ENCODE data around the gene GPX4.

GPX4 gene

GRCh38 chr19:1140272-1141027 lies 36.7 kb downstream of the GPX4 start:
- Histone ChIP-seq H3K79me2 (ENCODE audit: low read length) (no peaks in the 10 kb centered on the region), H3K9me3 (ENCODE audit: insufficient read depth, low read length) (no peaks in the 10 kb centered on the region), H2AFZ (ENCODE audit: low read depth, low read length) (no peak overlapping the region)

DNA sequence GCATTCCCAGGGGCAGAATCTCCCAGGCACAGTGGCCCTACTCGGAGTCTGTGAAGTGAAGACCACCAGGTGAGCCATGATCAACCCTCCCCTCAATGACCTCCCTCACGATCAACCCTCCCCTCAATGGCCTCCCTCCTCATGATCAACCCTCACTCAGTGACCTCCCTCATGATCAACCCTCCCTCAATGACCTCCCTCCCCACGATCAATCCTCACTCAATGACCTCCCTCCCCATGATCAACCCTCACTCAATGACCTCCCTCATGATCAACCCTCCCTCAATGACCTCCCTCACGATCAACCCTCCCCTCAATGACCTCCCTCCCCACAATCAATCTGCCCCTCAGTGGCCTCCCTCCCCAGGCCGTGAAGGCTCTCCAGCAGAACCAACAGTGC lies 38.1 kb downstream of the GPX4 start:
- H2AFZ ChIP-seq (ENCODE audit: low read depth, low read length): no peak overlapping the region
- H3K27ac ChIP-seq (ENCODE audit: low read length): no peak overlapping the region
- no peaks in the 10 kb centered on the region for H3K27me3 ChIP-seq (ENCODE audit: low read depth, low read length)
- peaks cover 4% of the 10 kb centered on the region; the same call in 1 of the 2 replicates for H4K20me1 ChIP-seq (ENCODE audit: insufficient read depth, low read length)
- peaks cover 37% of the 10 kb centered on the region for H3K36me3 ChIP-seq (replicated peaks; ENCODE audit: low read depth, low read length)
- H3K4me1 ChIP-seq (ENCODE audit: low read length): no peaks in the 10 kb centered on the region
- no peak overlapping the region for H3K4me3 ChIP-seq (ENCODE audit: low read length)
- no peaks in the 10 kb centered on the region for H3K9me3 ChIP-seq (ENCODE audit: insufficient read depth, low read length)
- no peak overlapping the region for H3K9ac ChIP-seq (ENCODE audit: low read length)
- no peaks in the 10 kb centered on the region for H3K79me2 ChIP-seq (ENCODE audit: low read length)
- H3K4me2 ChIP-seq (ENCODE audit: low read length): no peak overlapping the region
- TF ChIP-seq, protein P1, sequence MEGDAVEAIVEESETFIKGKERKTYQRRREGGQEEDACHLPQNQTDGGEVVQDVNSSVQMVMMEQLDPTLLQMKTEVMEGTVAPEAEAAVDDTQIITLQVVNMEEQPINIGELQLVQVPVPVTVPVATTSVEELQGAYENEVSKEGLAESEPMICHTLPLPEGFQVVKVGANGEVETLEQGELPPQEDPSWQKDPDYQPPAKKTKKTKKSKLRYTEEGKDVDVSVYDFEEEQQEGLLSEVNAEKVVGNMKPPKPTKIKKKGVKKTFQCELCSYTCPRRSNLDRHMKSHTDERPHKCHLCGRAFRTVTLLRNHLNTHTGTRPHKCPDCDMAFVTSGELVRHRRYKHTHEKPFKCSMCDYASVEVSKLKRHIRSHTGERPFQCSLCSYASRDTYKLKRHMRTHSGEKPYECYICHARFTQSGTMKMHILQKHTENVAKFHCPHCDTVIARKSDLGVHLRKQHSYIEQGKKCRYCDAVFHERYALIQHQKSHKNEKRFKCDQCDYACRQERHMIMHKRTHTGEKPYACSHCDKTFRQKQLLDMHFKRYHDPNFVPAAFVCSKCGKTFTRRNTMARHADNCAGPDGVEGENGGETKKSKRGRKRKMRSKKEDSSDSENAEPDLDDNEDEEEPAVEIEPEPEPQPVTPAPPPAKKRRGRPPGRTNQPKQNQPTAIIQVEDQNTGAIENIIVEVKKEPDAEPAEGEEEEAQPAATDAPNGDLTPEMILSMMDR (IDR thresholded peaks at IDR 0.05; ENCODE audit: low read depth, low read length): no peak
- TF ChIP-seq EZH2phosphoT487 (IDR thresholded peaks at IDR 0.05; ENCODE audit: low read depth): no peak

More at GRCh38 chr19:1140272-1141027, 36.7 kb downstream of the GPX4 start:
- H3K4me1 ChIP-seq (ENCODE audit: low read length): no peaks in the 10 kb centered on the region
- TF ChIP-seq, protein P1 (IDR thresholded peaks at IDR 0.05; ENCODE audit: low read depth, low read length): no peak
- no peak for TF ChIP-seq EZH2phosphoT487 (IDR thresholded peaks at IDR 0.05; ENCODE audit: low read depth)
- no peak overlapping the region for H3K4me3 ChIP-seq (ENCODE audit: low read length)
- no peaks in the 10 kb centered on the region for H3K27me3 ChIP-seq (ENCODE audit: low read depth, low read length)
- no peak overlapping the region for H3K27ac ChIP-seq (ENCODE audit: low read length)
- H3K9ac ChIP-seq (ENCODE audit: low read length): no peak overlapping the region
- H3K36me3 ChIP-seq (replicated peaks; ENCODE audit: low read depth, low read length): peaks cover 35% of the 10 kb centered on the region
- H3K4me2 ChIP-seq (ENCODE audit: low read length): no peak overlapping the region
- peaks cover 7% of the 10 kb centered on the region; the same call in 1 of the 2 replicates for H4K20me1 ChIP-seq (ENCODE audit: insufficient read depth, low read length)

GRCh38 chr19:1143828-1144399 lies 40.1 kb downstream of the GPX4 start:
- H3K36me3 ChIP-seq (replicated peaks; ENCODE audit: low read depth, low read length): peaks cover 35% of the 10 kb centered on the region

GRCh38 chr19:1144741-1145140 lies 40.9 kb downstream of the GPX4 start:
- TF ChIP-seq, protein P1 (IDR thresholded peaks at IDR 0.05; ENCODE audit: low read depth, low read length): no peak
- TF ChIP-seq EZH2phosphoT487 (IDR thresholded peaks at IDR 0.05; ENCODE audit: low read depth): no peak
- Histone ChIP-seq H3K27me3 (ENCODE audit: low read depth, low read length) (no peaks in the 10 kb centered on the region), H2AFZ (ENCODE audit: low read depth, low read length) (no peak overlapping the region), H3K4me3 (ENCODE audit: low read length) (no peak overlapping the region), H3K36me3 (replicated peaks; ENCODE audit: low read depth, low read length) (peaks cover 34% of the 10 kb centered on the region), H3K4me2 (ENCODE audit: low read length) (no peak overlapping the region), H3K9me3 (ENCODE audit: insufficient read depth, low read length) (no peaks in the 10 kb centered on the region), H3K9ac (ENCODE audit: low read length) (no peak overlapping the region), H4K20me1 (ENCODE audit: insufficient read depth, low read length) (peaks cover 6% of the 10 kb centered on the region), H3K4me1 (ENCODE audit: low read length) (no peaks in the 10 kb centered on the region), H3K79me2 (ENCODE audit: low read length) (no peaks in the 10 kb centered on the region), H3K27ac (ENCODE audit: low read length) (no peak overlapping the region)

More at GRCh38 chr19:1143828-1144399, 40.1 kb downstream of the GPX4 start:
- H3K27ac ChIP-seq (ENCODE audit: low read length): no peak overlapping the region
- H3K4me2 ChIP-seq (ENCODE audit: low read length): no peak overlapping the region
- H4K20me1 ChIP-seq (ENCODE audit: insufficient read depth, low read length): peaks cover 4% of the 10 kb centered on the region; the same call in 1 of the 2 replicates
- H3K9me3 ChIP-seq (ENCODE audit: insufficient read depth, low read length): no peaks in the 10 kb centered on the region
- H3K27me3 ChIP-seq (ENCODE audit: low read depth, low read length): no peaks in the 10 kb centered on the region
- no peak overlapping the region for H3K4me3 ChIP-seq (ENCODE audit: low read length)
- H3K9ac ChIP-seq (ENCODE audit: low read length): no peak overlapping the region
- H3K4me1 ChIP-seq (ENCODE audit: low read length): no peaks in the 10 kb centered on the region
- H2AFZ ChIP-seq (ENCODE audit: low read depth, low read length): no peak overlapping the region
- no peaks in the 10 kb centered on the region for H3K79me2 ChIP-seq (ENCODE audit: low read length)
- TF ChIP-seq, protein P1 (IDR thresholded peaks at IDR 0.05; ENCODE audit: low read depth, low read length): no peak
- TF ChIP-seq EZH2phosphoT487 (IDR thresholded peaks at IDR 0.05; ENCODE audit: low read depth): no peak
